Thymus (tissue), 11 donors: ENCODE results near the gene EYS. TPM values are rescaled to one million over a fixed set of nuclear protein-coding genes. Genes with fewer than 3 reads are reported as not detected.
"Not testable (repeated sequence)": the region's sequence is repeated elsewhere in the genome, so short reads cannot be mapped to it uniquely, and the experiment has no call there.

Source experiments
- DNase-seq, 9 donors: peaks; one replicate each; pipeline ENCODE4 v3.0.0-alpha.2; 2013; ENCODE audit warnings: low spot score in 9 of 9, low read depth in 6 of 9, missing footprints in 1 of 9
- H3K27ac ChIP-seq, 2 donors: one replicate each; pipeline ENCODE4 v1.5.1; 2013; ENCODE audit warnings: control low read depth in 1 of 2, low read depth in 1 of 2, low read length in 1 of 2, mild to moderate bottlenecking in 1 of 2, moderate library complexity in 1 of 2
- H3K27me3 ChIP-seq, 2 donors: one replicate each; pipeline ENCODE4 v1.5.1; 2013; ENCODE audit warnings: low read length in 1 of 2; ENCODE audit not compliant: control insufficient read depth in 2 of 2, insufficient read depth in 1 of 2
- H3K36me3 ChIP-seq, 2 donors: one replicate each; pipeline ENCODE4 v1.5.1; 2013; ENCODE audit warnings: low read length in 1 of 2, mild to moderate bottlenecking in 1 of 2, moderate library complexity in 1 of 2; ENCODE audit not compliant: control insufficient read depth in 2 of 2, insufficient read depth in 2 of 2
- H3K4me1 ChIP-seq, 2 donors: one replicate each; pipeline ENCODE4 v1.5.1; 2013; ENCODE audit warnings: low read length in 2 of 2; ENCODE audit not compliant: control insufficient read depth in 2 of 2, insufficient read depth in 2 of 2
- H3K4me3 ChIP-seq, 2 donors: one replicate each; pipeline ENCODE4 v1.5.1; 2013; ENCODE audit warnings: low read length in 2 of 2, control low read depth in 1 of 2, mild to moderate bottlenecking in 1 of 2
- H3K9me3 ChIP-seq, 2 donors: one replicate each; pipeline ENCODE4 v1.5.1; 2013; ENCODE audit warnings: low read length in 1 of 2, mild to moderate bottlenecking in 1 of 2; ENCODE audit not compliant: control insufficient read depth in 2 of 2, insufficient read depth in 1 of 2
- WGBS: extraction: QIAGEN DNeasy Blood & Tissue Kit; methylation state at CpG from one replicate; pipeline ENCODE4 v1.1.7; 2013; 5-methylcytosine and 5-hydroxymethylcytosine counted together
- polyA plus RNA-seq: library from polyadenylated mRNA; stranded (reverse); fragments of 200-250 nt; gene quantifications from one replicate; pipeline ENCODE4 v1.2.3, GENCODE V29; 2013
- total RNA-seq: library from RNA; stranded (reverse); fragments of 120-200 nt; gene quantifications from one replicate; pipeline ENCODE4 v1.2.4, GENCODE V29; 2013
- donor health status: healthy.

EYS gene
- total and polyA plus RNA-seq, 2 donors, result 0.05 to 0.28 TPM

GRCh38 chr6:65642776-65643175, 64.2 kb downstream of the EYS start:
- no peaks in the 10 kb centered on the region for H3K4me1 ChIP-seq
- H3K36me3 ChIP-seq, result no peaks in the 10 kb centered on the region
- H3K9me3 ChIP-seq, result no peaks in the 10 kb centered on the region
- H3K4me3 ChIP-seq, result no peak overlapping the region
- no peak for DNase-seq
- H3K27me3 ChIP-seq, result no peaks in the 10 kb centered on the region
- H3K27ac ChIP-seq, result no peak overlapping the region
- 96% methylated on average over 1 of the region's 1 CpG for WGBS

DNA sequence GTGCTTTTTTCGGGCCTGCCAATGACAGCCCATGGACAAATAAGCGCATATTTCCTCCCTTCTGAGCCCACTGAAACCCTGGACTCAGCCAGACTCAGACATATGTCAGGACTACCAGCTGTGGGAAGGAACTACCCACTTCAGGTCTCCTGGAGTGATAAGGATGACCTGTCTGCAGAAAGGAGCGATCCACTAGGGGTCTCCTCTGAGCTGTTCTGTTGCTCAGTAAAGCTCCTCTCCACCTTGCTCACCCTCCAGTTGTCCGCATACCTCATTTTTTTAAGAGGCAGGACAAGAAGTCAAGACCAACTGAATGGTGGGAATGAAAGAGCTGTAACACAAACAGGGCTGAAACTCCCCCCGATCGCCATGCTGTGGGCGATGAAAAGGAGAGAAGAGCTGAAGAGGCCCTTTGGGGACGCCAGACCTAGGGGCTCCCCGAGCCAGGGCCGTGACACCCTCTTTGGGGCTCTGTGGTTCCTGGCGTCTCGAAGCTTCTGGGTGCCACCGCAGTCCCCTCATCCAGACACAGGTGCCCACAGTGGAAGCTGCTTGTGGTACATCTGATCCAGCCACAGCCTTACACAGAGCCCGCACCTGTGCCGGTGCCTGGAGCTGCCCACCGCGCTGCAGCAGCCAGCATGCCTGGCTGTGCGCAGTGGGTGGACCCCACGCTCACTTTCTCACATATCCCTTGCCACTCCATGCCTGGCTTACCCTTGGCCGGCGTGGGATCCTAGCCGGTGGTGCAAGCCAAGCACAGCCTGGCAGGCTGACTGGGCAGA, 68.8 kb downstream of the EYS start:
- no peak overlapping the region for H3K27ac ChIP-seq
- no peak overlapping the region for H3K4me3 ChIP-seq
- peak in 1 of 9 donors; percentile 1 for DNase-seq
- no peaks in the 10 kb centered on the region for H3K4me1 ChIP-seq
- no peaks in the 10 kb centered on the region for H3K36me3 ChIP-seq
- H3K27me3 ChIP-seq, result no peaks in the 10 kb centered on the region
- 93% methylated on average over 22 of the region's 22 CpGs for WGBS
- no peaks in the 10 kb centered on the region for H3K9me3 ChIP-seq

- no peaks in the 10 kb centered on the region for H3K4me1 ChIP-seq
- no peak for DNase-seq
- H3K36me3 ChIP-seq, result no peaks in the 10 kb centered on the region
- no peak overlapping the region for H3K4me3 ChIP-seq
- WGBS, result 85% methylated on average over 12 of the region's 12 CpGs
- H3K27me3 ChIP-seq, result no peaks in the 10 kb centered on the region
- H3K9me3 ChIP-seq, result no peaks in the 10 kb centered on the region
- H3K27ac ChIP-seq, result no peak overlapping the region
These were observed 69.6 kb downstream of the EYS start for GRCh38 chr6:65637289-65638046.

- Histone ChIP-seq H3K9me3 (no peaks in the 10 kb centered on the region), H3K27me3 (no peaks in the 10 kb centered on the region), H3K4me3 (no peak overlapping the region), H3K36me3 (no peaks in the 10 kb centered on the region), H3K4me1 (no peaks in the 10 kb centered on the region), H3K27ac (no peak overlapping the region)
- DNase-seq, result no peak
- WGBS, result 92% methylated on average over 1 of the region's 1 CpG
These were observed 73.5 kb downstream of the EYS start for GRCh38 chr6:65633501-65633900.

DNA sequence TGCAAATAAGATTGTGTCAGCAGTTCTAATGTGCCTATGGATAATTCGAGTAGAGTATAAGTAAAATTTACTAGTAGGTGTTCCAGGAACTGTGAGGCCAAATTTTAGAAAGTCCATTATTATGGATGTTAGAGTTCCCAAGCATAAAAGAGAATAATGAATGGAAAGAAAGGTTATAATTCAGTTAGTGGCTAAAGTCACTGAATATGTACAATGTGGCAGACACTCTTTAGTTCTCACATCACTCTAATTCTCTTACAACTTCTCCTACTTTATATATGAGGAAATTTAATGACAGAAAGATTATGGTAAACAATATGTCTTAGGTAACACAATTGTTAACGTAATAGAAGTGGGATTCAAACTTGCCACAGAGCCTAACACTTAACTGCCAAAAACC, 75.3 kb downstream of the EYS start:
- Histone ChIP-seq H3K36me3 (no peaks in the 10 kb centered on the region), H3K4me3 (no peak overlapping the region), H3K4me1 (no peaks in the 10 kb centered on the region), H3K27me3 (no peaks in the 10 kb centered on the region), H3K9me3 (peaks cover 0 to 8% of the 10 kb centered on the region in 2 donors), H3K27ac (no peak overlapping the region)
- no peak for DNase-seq
- WGBS, result 91% methylated on average over 2 of the region's 2 CpGs

DNA sequence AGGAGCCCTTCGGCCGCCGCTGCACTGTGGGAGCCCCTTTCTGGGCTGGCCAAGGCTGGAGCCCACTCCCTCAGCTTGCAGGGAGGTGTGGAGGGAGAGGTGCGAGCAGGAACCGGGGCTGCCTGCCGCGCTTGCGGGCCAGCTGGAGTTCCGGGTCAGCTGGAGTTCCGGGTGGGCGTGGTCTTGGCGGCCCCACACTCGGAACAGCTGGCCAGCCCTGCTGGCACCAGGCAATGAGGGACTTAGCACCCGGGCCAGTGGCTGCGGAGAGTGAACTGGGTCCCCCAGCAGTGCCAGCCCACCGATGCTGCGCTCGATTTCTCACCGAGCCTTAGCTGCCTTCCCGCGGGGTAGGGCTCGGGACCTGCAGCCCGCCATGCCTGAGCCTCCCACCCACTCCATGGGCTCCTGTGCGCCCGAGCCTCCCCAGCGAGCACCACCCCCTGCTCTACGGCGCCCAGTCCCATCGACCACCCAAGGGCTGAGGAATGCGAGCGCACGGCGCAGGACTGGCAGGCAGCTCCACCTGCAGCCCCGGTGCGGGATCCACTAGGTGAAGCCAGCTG, 79.5 kb downstream of the EYS start:
- WGBS, result 94% methylated on average over 33 of the region's 35 CpGs

GRCh38 chr6:65627015-65627414, 80.0 kb downstream of the EYS start:
- no peaks in the 10 kb centered on the region for H3K36me3 ChIP-seq
- peaks cover 0 to 8% of the 10 kb centered on the region in 2 donors for H3K9me3 ChIP-seq
- no peak overlapping the region for H3K27ac ChIP-seq
- over 99% methylated on average over 5 of the region's 5 CpGs for WGBS
- no peak for DNase-seq
- no peaks in the 10 kb centered on the region for H3K4me1 ChIP-seq
- H3K4me3 ChIP-seq, result no peak overlapping the region
- H3K27me3 ChIP-seq, result no peaks in the 10 kb centered on the region

More for the DNA sequence above, 79.5 kb downstream of the EYS start:
- DNase-seq, H3K4me1 ChIP-seq, H3K36me3 ChIP-seq, H3K27ac ChIP-seq, H3K27me3 ChIP-seq, H3K4me3 ChIP-seq, H3K9me3 ChIP-seq: not testable (repeated sequence)

- Histone ChIP-seq H3K4me3 (no peak overlapping the region), H3K27ac (no peak overlapping the region), H3K36me3 (no peaks in the 10 kb centered on the region), H3K9me3 (peaks cover 0 to 8% of the 10 kb centered on the region in 2 donors), H3K4me1 (no peaks in the 10 kb centered on the region), H3K27me3 (no peaks in the 10 kb centered on the region)
- DNase-seq, result no peak
- 86% methylated on average over 2 of the region's 2 CpGs for WGBS
These were observed 83.5 kb downstream of the EYS start for GRCh38 chr6:65623566-65623965.

GRCh38 chr6:65610746-65611145, 96.3 kb downstream of the EYS start:
- 94% methylated on average over 2 of the region's 2 CpGs for WGBS
- no peaks in the 10 kb centered on the region for H3K36me3 ChIP-seq
- H3K9me3 ChIP-seq, result no peaks in the 10 kb centered on the region
- H3K4me1 ChIP-seq, result no peaks in the 10 kb centered on the region
- no peaks in the 10 kb centered on the region for H3K27me3 ChIP-seq
- DNase-seq, result no peak
- no peak overlapping the region for H3K27ac ChIP-seq
- H3K4me3 ChIP-seq, result no peak overlapping the region
